Measurements from ENCODE around the gene ANKS1A. TPM values are rescaled to one million over a fixed set of nuclear protein-coding genes. Genes with fewer than 3 reads are reported as not detected.

ANKS1A gene
- total RNA-seq, 4 donors from 2014 or later, result 5.3 to 8.6 (median 7.0) TPM

GRCh38 chr6:35076997-35077712 lies 188.1 kb downstream of the ANKS1A start:
- H3K9me3 ChIP-seq, result no peaks in the 10 kb centered on the region
- ATAC-seq (no peak), DNase-seq (peak in 1 of 2 donors; percentile 4)
- no peak overlapping the region for H3K4me3 ChIP-seq
- no peak for TF ChIP-seq POLR2A (IDR thresholded peaks at IDR 0.05)
- H3K27ac ChIP-seq, result no peak overlapping the region
- H3K27me3 ChIP-seq, result no peaks in the 10 kb centered on the region
- no peaks in the 10 kb centered on the region for H3K4me1 ChIP-seq
- intact Hi-C loops (cut with DNase I; ENCODE audit: low total_unique reads), result no loop called here
- in situ Hi-C loops (cut with MboI; ENCODE audit: low sequenced_read_pairs in 4 of 4), result no loop called here
- H3K36me3 ChIP-seq, result peaks cover 0 to 45% of the 10 kb centered on the region in 2 donors

- Histone ChIP-seq H3K36me3 (peaks cover 0 to 45% of the 10 kb centered on the region in 2 donors), H3K4me1 (no peaks in the 10 kb centered on the region), H3K27me3 (no peaks in the 10 kb centered on the region), H3K9me3 (no peaks in the 10 kb centered on the region), H3K4me3 (no peak overlapping the region), H3K27ac (no peak overlapping the region)
- ATAC-seq, result no peak
- intact Hi-C loops (cut with DNase I; ENCODE audit: low total_unique reads), result no loop called here
- in situ Hi-C loops (cut with MboI; ENCODE audit: low sequenced_read_pairs in 4 of 4), result no loop called here
- no peak for TF ChIP-seq POLR2A (IDR thresholded peaks at IDR 0.05)
- TF ChIP-seq CTCF (IDR thresholded peaks at IDR 0.05 in 4 of 5, conservative IDR thresholded peaks at IDR 0.05 in 1 of 5), result no peak
- peak in 1 of 2 donors; percentile 5 for DNase-seq
These were observed 188.7 kb downstream of the ANKS1A start for GRCh38 chr6:35077713-35078105.

GRCh38 chr6:35078226-35078850 lies 189.3 kb downstream of the ANKS1A start:
- ATAC-seq, result no peak
- Histone ChIP-seq H3K27ac (no peak overlapping the region), H3K36me3 (peaks cover 0 to 47% of the 10 kb centered on the region in 2 donors), H3K9me3 (no peaks in the 10 kb centered on the region), H3K4me3 (no peak overlapping the region), H3K4me1 (no peaks in the 10 kb centered on the region), H3K27me3 (no peaks in the 10 kb centered on the region)
- peak in 1 of 2 donors; percentile 4 for DNase-seq
- no peak for TF ChIP-seq CTCF (IDR thresholded peaks at IDR 0.05 in 4 of 5, conservative IDR thresholded peaks at IDR 0.05 in 1 of 5)
- TF ChIP-seq POLR2A (IDR thresholded peaks at IDR 0.05), result no peak
- intact Hi-C loops (cut with DNase I; ENCODE audit: low total_unique reads), result no loop called here
- in situ Hi-C loops (cut with MboI; ENCODE audit: low sequenced_read_pairs in 4 of 4), result no loop called here

- Histone ChIP-seq H3K4me1 (no peaks in the 10 kb centered on the region), H3K4me3 (no peak overlapping the region), H3K9me3 (no peaks in the 10 kb centered on the region), H3K36me3 (peaks cover 0 to 52% of the 10 kb centered on the region in 2 donors), H3K27me3 (no peaks in the 10 kb centered on the region), H3K27ac (no peak overlapping the region)
- intact Hi-C loops (cut with DNase I; ENCODE audit: low total_unique reads) (no loop called here), in situ Hi-C loops (cut with MboI; ENCODE audit: low sequenced_read_pairs in 4 of 4) (no loop called here)
- no peak for TF ChIP-seq CTCF (IDR thresholded peaks at IDR 0.05 in 4 of 5, conservative IDR thresholded peaks at IDR 0.05 in 1 of 5)
- no peak for TF ChIP-seq POLR2A (IDR thresholded peaks at IDR 0.05)
- DNase-seq, result no peak
- no peak for ATAC-seq
These were observed 189.8 kb downstream of the ANKS1A start for GRCh38 chr6:35078896-35079295.

- DNase-seq (peak in 1 of 2 donors; percentile 4), ATAC-seq (no peak)
- H3K4me3 ChIP-seq, result no peak overlapping the region
- H3K9me3 ChIP-seq, result no peaks in the 10 kb centered on the region
- in situ Hi-C loops (cut with MboI; ENCODE audit: low sequenced_read_pairs in 4 of 4), result no loop called here
- intact Hi-C loops (cut with DNase I; ENCODE audit: low total_unique reads), result no loop called here
- no peaks in the 10 kb centered on the region for H3K4me1 ChIP-seq
- peaks cover 0 to 58% of the 10 kb centered on the region in 2 donors for H3K36me3 ChIP-seq
- TF ChIP-seq CTCF (IDR thresholded peaks at IDR 0.05 in 4 of 5, conservative IDR thresholded peaks at IDR 0.05 in 1 of 5), result no peak
- no peak overlapping the region for H3K27ac ChIP-seq
- no peaks in the 10 kb centered on the region for H3K27me3 ChIP-seq
These were observed 190.4 kb downstream of the ANKS1A start for GRCh38 chr6:35079311-35080000.
